Tibial nerve (tissue), 4 donors: ENCODE results near the gene RPS19BP1.

Experiments
- EP300 ChIP-seq, 2 donors: sonication (generic); formaldehyde crosslinking; IDR thresholded peaks; one replicate each; pipeline ENCODE4 v1.6.1; 2017; ENCODE audit warnings: antibody characterized with exemption in 2 of 2, mild to moderate bottlenecking in 1 of 2
- POLR2A ChIP-seq, 2 donors: fragments of 450-650 bp; IDR thresholded peaks; one replicate each; pipeline ENCODE4 v1.6.1; 2017; ENCODE audit warnings: antibody characterized with exemption in 2 of 2, mild to moderate bottlenecking in 2 of 2, moderate library complexity in 2 of 2
- TF ChIP-seq, protein P1 (sequence below), 5 experiments: fragments of 200-600 bp in 3 of 5; fragments of 450-650 bp in 2 of 5; sonication (generic) in 3 of 5; IDR thresholded peaks; one replicate each; pipeline ENCODE4 v1.5.1; 2016 to 2019; ENCODE audit warnings: antibody characterized with exemption in 5 of 5, mild to moderate bottlenecking in 3 of 5, moderate library complexity in 2 of 5

DNA sequence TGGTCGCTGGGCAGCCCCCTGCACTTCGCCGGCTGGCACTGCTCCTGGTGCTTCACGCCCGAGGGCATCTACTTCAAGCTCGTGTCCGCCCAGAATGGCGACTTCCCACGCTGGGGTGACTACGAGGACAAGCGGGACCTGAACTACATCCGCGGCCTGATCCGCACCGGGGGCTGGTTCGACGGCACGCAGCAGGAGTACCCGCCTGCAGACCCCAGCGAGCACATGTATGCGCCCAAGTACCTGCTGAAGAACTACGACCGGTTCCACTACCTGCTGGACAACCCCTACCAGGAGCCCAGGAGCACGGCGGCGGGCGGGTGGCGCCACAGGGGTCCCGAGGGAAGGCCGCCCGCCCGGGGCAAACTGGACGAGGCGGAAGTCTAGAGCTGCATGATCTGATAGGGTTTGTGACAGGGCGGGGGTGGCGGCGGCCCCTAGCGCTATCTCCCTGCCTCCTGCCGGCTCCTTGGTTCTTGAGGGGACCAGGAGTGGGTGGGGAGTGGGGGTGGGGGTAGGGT, 43.9 kb downstream of the RPS19BP1 start:
- TF ChIP-seq POLR2A (IDR thresholded peaks at IDR 0.05) (no peak), EP300 (IDR thresholded peaks at IDR 0.05) (no peak)
- TF ChIP-seq, protein P1, sequence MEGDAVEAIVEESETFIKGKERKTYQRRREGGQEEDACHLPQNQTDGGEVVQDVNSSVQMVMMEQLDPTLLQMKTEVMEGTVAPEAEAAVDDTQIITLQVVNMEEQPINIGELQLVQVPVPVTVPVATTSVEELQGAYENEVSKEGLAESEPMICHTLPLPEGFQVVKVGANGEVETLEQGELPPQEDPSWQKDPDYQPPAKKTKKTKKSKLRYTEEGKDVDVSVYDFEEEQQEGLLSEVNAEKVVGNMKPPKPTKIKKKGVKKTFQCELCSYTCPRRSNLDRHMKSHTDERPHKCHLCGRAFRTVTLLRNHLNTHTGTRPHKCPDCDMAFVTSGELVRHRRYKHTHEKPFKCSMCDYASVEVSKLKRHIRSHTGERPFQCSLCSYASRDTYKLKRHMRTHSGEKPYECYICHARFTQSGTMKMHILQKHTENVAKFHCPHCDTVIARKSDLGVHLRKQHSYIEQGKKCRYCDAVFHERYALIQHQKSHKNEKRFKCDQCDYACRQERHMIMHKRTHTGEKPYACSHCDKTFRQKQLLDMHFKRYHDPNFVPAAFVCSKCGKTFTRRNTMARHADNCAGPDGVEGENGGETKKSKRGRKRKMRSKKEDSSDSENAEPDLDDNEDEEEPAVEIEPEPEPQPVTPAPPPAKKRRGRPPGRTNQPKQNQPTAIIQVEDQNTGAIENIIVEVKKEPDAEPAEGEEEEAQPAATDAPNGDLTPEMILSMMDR (IDR thresholded peaks at IDR 0.05) = no peak
